Activated CD8-positive, alpha-beta memory T cell treated with anti-CD3 and anti-CD28 coated beads for 36 hours (primary cell): Measurements from ENCODE around the gene CYP4Z1. TPM values are rescaled to one million over a fixed set of nuclear protein-coding genes. Genes with fewer than 3 reads are reported as not detected.

ENCODE experiments used
- total RNA-seq, 2 experiments: library from RNA; stranded (reverse); gene quantifications; one replicate each; pipeline ENCODE4 v1.2.3, GENCODE V29; 2021

Gene CYP4Z1
- total RNA-seq, 2 experiments from 2014 or later: not detected

Other genes starting within 250 kb of the CYP4Z1 start
- gene CYP4A11, start 125.8 kb upstream of the CYP4Z1 start, total RNA-seq: not detected
- not detected for gene CYP4X1, start 43.6 kb upstream of the CYP4Z1 start, total RNA-seq
- not detected for gene CYP4A22, start 70.2 kb downstream of the CYP4Z1 start, total RNA-seq
- not detected for gene PDZK1IP1, start 122.8 kb downstream of the CYP4Z1 start, total RNA-seq
- not detected for gene TAL1, start 165.0 kb downstream of the CYP4Z1 start, total RNA-seq
- gene STIL, start 246.9 kb downstream of the CYP4Z1 start, total RNA-seq: 10 to 100 TPM; 21.9 to 22.2 TPM